Liver (tissue), 9 donors: Measurements from ENCODE around the gene SUCLA2. TPM values are rescaled to one million over a fixed set of nuclear protein-coding genes. Genes with fewer than 3 reads are reported as not detected.

ENCODE experiments used
- DNase-seq: peaks from one replicate; pipeline ENCODE4 v3.0.0-alpha.2; 2017; ENCODE audit warnings: low spot score
- H3K27ac ChIP-seq, 2 donors: one replicate each; pipeline ENCODE4 v1.7.0; 2013; ENCODE audit warnings: inconsistent platforms in 2 of 2, low read length in 2 of 2, control low read depth in 1 of 2, low read depth in 1 of 2, mild to moderate bottlenecking in 1 of 2
- H3K27me3 ChIP-seq, 4 donors: one replicate each; pipeline versions ENCODE4 v1.6.1 to v1.7.0; 2013; ENCODE audit warnings: low read length in 3 of 4, inconsistent platforms in 1 of 4, mild to moderate bottlenecking in 1 of 4, moderate library complexity in 1 of 4; ENCODE audit not compliant: control insufficient read depth in 4 of 4, insufficient read depth in 4 of 4
- H3K36me3 ChIP-seq, 4 donors: one replicate each; pipeline versions ENCODE4 v1.6.1 to v1.7.0; 2013; ENCODE audit warnings: low read length in 3 of 4, mild to moderate bottlenecking in 3 of 4, low read depth in 1 of 4, moderate library complexity in 1 of 4; ENCODE audit not compliant: control insufficient read depth in 4 of 4, insufficient read depth in 3 of 4
- H3K4me1 ChIP-seq, 4 donors: one replicate each; pipeline versions ENCODE4 v1.6.1 to v1.7.0; 2013; ENCODE audit warnings: low read length in 3 of 4, mild to moderate bottlenecking in 3 of 4, moderate library complexity in 1 of 4; ENCODE audit not compliant: control insufficient read depth in 4 of 4, insufficient read depth in 4 of 4
- H3K4me3 ChIP-seq, 3 donors: one replicate each; pipeline versions ENCODE4 v1.6.1 to v1.7.0; 2013; ENCODE audit warnings: low read length in 3 of 3, control low read depth in 1 of 3, low read depth in 1 of 3, mild to moderate bottlenecking in 1 of 3
- H3K9ac ChIP-seq, 2 donors: one replicate each; pipeline ENCODE4 v1.7.0; 2013; ENCODE audit warnings: low read length in 2 of 2, mild to moderate bottlenecking in 2 of 2, moderate library complexity in 2 of 2, control low read depth in 1 of 2, low read depth in 1 of 2
- H3K9me3 ChIP-seq, 4 donors: one replicate each; pipeline versions ENCODE4 v1.6.1 to v1.7.0; 2013; ENCODE audit warnings: low read length in 3 of 4; ENCODE audit not compliant: control insufficient read depth in 4 of 4
- EGR1 ChIP-seq, 2 donors: IDR thresholded peaks; 2 replicates each; pipeline ENCODE4 v1.6.1; 2016 to 2018; ENCODE audit warnings: antibody characterized with exemption in 2 of 2, low read depth in 2 of 2
- FOXA1 ChIP-seq: IDR thresholded peaks from 2 replicates; pipeline ENCODE4 v1.6.1; 2016; ENCODE audit warnings: antibody characterized with exemption
- FOXA2 ChIP-seq: IDR thresholded peaks from 2 replicates; pipeline ENCODE4 v1.6.1; 2016; ENCODE audit warnings: antibody characterized with exemption
- GABPA ChIP-seq, 2 donors: IDR thresholded peaks in 1 of 2; conservative IDR thresholded peaks in 1 of 2; 2 replicates each; pipeline ENCODE4 v1.6.1; 2016; ENCODE audit warnings: antibody characterized with exemption in 2 of 2, mild to moderate bottlenecking in 1 of 2, moderate library complexity in 1 of 2
- HNF4A ChIP-seq, 2 donors: conservative IDR thresholded peaks; 2 replicates each; pipeline ENCODE4 v1.6.1; 2016; ENCODE audit warnings: antibody characterized with exemption in 2 of 2, mild to moderate bottlenecking in 2 of 2
- HNF4G ChIP-seq: IDR thresholded peaks from 2 replicates; pipeline ENCODE4 v1.6.1; 2016; ENCODE audit warnings: antibody characterized with exemption
- JUND ChIP-seq, 2 donors: IDR thresholded peaks; 2 replicates each; pipeline ENCODE4 v1.6.1; 2016; ENCODE audit warnings: antibody characterized with exemption in 2 of 2
- NR2F2 ChIP-seq: IDR thresholded peaks from 2 replicates; pipeline ENCODE4 v1.6.1; 2016; ENCODE audit warnings: antibody characterized with exemption
- RAD21 ChIP-seq, 2 donors: IDR thresholded peaks; 2 replicates each; pipeline ENCODE4 v1.6.1; 2016; ENCODE audit warnings: antibody characterized with exemption in 2 of 2, mild to moderate bottlenecking in 2 of 2
- RXRA ChIP-seq, 2 donors: IDR thresholded peaks; 2 replicates each; pipeline ENCODE4 v1.6.1; 2017 to 2018; ENCODE audit warnings: antibody characterized with exemption in 2 of 2, mild to moderate bottlenecking in 1 of 2
- SP1 ChIP-seq: IDR thresholded peaks from 2 replicates; pipeline ENCODE4 v1.6.1; 2018; ENCODE audit warnings: antibody characterized with exemption, mild to moderate bottlenecking
- TAF1 ChIP-seq: conservative IDR thresholded peaks from 2 replicates; pipeline ENCODE4 v1.6.1; 2016; ENCODE audit warnings: antibody characterized with exemption, mild to moderate bottlenecking
- YY1 ChIP-seq: IDR thresholded peaks from 2 replicates; pipeline ENCODE4 v1.6.1; 2016; ENCODE audit warnings: antibody characterized with exemption, mild to moderate bottlenecking
- WGBS: extraction: QIAGEN DNeasy Blood & Tissue Kit; methylation state at CpG from one replicate; pipeline ENCODE4 v1.1.7; 2013; 5-methylcytosine and 5-hydroxymethylcytosine counted together
- polyA plus RNA-seq, 2 donors: library from polyadenylated mRNA; stranded (reverse) in 1 of 2; unstranded in 1 of 2; fragments of 200-250 nt in 1 of 2; fragments of >200 nt in 1 of 2; fragmentation: Nextera tagmentation in 1 of 2; extraction: Ambion mirVana in 1 of 2; gene quantifications; one replicate each; pipeline versions ENCODE4 v1.2.1 to v1.2.3, GENCODE V29; 2013 to 2015
- total RNA-seq, 2 donors: library from RNA; depleted of rRNA; stranded (reverse); fragments of >200 nt; gene quantifications; one replicate each; pipeline ENCODE4 v1.2.3, GENCODE V29; 2014
- TF ChIP-seq, protein P1 (sequence below): fragments of 150-350 bp; IDR thresholded peaks from 2 replicates; pipeline ENCODE4 v1.5.1; 2017; ENCODE audit warnings: improper control_type of control experiment, low read depth, low read length; ENCODE audit not compliant: missing input control
- TF ChIP-seq, protein P2 (sequence below): IDR thresholded peaks from 2 replicates; pipeline ENCODE4 v1.6.1; 2016; ENCODE audit warnings: antibody characterized with exemption
- TF ChIP-seq, protein P3 (sequence below): IDR thresholded peaks from 2 replicates; pipeline ENCODE4 v1.6.1; 2016; ENCODE audit warnings: antibody characterized with exemption
- TF ChIP-seq, protein P4 (sequence below): IDR thresholded peaks from 2 replicates; pipeline ENCODE4 v1.6.1; 2016; ENCODE audit warnings: antibody characterized with exemption, mild to moderate bottlenecking
- TF ChIP-seq, protein P5 (sequence below): IDR thresholded peaks from 2 replicates; pipeline ENCODE4 v1.6.1; 2016; ENCODE audit warnings: antibody characterized with exemption
- donor health status: healthy.
- donor health status: healthy.
- donor health status: healthy.
- donor health status: healthy.
- donor health status: healthy.

SUCLA2 gene
- total and polyA plus RNA-seq, 4 donors, result 22.0 to 27.1 (median 26.0) TPM

DNA sequence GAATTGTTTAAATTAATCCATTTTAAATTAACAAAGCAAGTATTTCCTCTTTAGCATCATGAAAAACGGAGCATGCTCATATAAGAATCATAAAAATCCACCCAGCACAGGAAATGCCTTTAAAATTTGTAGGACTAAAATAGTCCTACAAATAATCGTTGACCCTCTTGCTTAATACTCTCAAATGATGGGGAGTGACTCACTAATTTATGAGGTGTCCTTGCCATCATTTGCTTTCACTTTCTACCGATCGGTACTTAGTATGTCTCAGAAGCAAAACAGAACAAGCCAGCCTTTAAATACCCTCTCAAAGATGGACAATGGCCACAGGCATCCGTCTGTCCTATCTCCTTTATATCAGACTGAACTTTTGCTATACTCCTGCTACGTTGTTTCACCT lies 97.2 kb downstream of the SUCLA2 start:
- no peak for DNase-seq
- Histone ChIP-seq H3K27ac (peak overlapping the region in 1 of 2 donors; percentile 46), H3K9ac (no peak overlapping the region), H3K36me3 (no peaks in the 10 kb centered on the region), H3K27me3 (no peaks in the 10 kb centered on the region), H3K4me1 (no peaks in the 10 kb centered on the region), H3K4me3 (no peak overlapping the region), H3K9me3 (no peaks in the 10 kb centered on the region)
- 77% methylated on average over 6 of the region's 6 CpGs for WGBS
- TF ChIP-seq RXRA (IDR thresholded peaks at IDR 0.05) (no peak), GABPA (IDR thresholded peaks at IDR 0.05 in 1 of 2, conservative IDR thresholded peaks at IDR 0.05 in 1 of 2) (no peak)
- TF ChIP-seq, protein P1, sequence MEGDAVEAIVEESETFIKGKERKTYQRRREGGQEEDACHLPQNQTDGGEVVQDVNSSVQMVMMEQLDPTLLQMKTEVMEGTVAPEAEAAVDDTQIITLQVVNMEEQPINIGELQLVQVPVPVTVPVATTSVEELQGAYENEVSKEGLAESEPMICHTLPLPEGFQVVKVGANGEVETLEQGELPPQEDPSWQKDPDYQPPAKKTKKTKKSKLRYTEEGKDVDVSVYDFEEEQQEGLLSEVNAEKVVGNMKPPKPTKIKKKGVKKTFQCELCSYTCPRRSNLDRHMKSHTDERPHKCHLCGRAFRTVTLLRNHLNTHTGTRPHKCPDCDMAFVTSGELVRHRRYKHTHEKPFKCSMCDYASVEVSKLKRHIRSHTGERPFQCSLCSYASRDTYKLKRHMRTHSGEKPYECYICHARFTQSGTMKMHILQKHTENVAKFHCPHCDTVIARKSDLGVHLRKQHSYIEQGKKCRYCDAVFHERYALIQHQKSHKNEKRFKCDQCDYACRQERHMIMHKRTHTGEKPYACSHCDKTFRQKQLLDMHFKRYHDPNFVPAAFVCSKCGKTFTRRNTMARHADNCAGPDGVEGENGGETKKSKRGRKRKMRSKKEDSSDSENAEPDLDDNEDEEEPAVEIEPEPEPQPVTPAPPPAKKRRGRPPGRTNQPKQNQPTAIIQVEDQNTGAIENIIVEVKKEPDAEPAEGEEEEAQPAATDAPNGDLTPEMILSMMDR, result no peak
- TF ChIP-seq, protein P2, sequence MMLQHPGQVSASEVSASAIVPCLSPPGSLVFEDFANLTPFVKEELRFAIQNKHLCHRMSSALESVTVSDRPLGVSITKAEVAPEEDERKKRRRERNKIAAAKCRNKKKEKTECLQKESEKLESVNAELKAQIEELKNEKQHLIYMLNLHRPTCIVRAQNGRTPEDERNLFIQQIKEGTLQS, result no peak

DNA sequence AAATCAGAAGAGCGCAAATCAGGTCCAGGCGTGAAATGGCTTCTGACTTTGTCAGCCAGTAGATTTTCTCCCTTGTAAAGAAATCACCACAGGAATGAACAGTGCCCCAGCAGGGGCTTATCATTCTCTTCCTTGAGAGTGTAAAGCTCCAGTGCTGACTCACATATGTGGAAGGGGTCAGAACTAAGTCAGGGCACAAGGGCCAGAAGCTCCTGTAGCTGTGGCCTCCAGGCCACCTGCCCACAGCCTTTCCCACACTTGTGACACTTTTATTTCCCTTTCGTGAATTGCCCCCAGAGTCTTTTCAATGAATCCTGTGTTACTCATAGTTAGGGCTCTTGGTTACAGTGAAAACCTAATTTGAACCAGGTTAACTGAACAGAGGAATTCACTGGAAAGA lies 99.6 kb downstream of the SUCLA2 start:
- H3K27ac ChIP-seq, result no peak overlapping the region
- no peaks in the 10 kb centered on the region for H3K36me3 ChIP-seq
- H3K4me3 ChIP-seq, result no peak overlapping the region
- no peaks in the 10 kb centered on the region for H3K4me1 ChIP-seq
- 92% methylated on average over 3 of the region's 3 CpGs for WGBS
- no peaks in the 10 kb centered on the region for H3K27me3 ChIP-seq
- DNase-seq, result no peak
- H3K9ac ChIP-seq, result no peak overlapping the region
- H3K9me3 ChIP-seq, result no peaks in the 10 kb centered on the region
- TF ChIP-seq, protein P3, sequence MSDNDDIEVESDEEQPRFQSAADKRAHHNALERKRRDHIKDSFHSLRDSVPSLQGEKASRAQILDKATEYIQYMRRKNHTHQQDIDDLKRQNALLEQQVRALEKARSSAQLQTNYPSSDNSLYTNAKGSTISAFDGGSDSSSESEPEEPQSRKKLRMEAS, result no peak
- TF ChIP-seq JUND (IDR thresholded peaks at IDR 0.05) (no peak), YY1 (no peak), NR2F2 (no peak), GABPA (IDR thresholded peaks at IDR 0.05 in 1 of 2, conservative IDR thresholded peaks at IDR 0.05 in 1 of 2) (no peak), HNF4G (no peak), FOXA2 (no peak), TAF1 (no peak), RXRA (IDR thresholded peaks at IDR 0.05) (no peak), EGR1 (IDR thresholded peaks at IDR 0.05; ENCODE audit: low read depth in 2 of 2) (no peak), HNF4A (conservative IDR thresholded peaks at IDR 0.05) (no peak), SP1 (no peak), FOXA1 (no peak), RAD21 (IDR thresholded peaks at IDR 0.05) (no peak)
- TF ChIP-seq, protein P4, sequence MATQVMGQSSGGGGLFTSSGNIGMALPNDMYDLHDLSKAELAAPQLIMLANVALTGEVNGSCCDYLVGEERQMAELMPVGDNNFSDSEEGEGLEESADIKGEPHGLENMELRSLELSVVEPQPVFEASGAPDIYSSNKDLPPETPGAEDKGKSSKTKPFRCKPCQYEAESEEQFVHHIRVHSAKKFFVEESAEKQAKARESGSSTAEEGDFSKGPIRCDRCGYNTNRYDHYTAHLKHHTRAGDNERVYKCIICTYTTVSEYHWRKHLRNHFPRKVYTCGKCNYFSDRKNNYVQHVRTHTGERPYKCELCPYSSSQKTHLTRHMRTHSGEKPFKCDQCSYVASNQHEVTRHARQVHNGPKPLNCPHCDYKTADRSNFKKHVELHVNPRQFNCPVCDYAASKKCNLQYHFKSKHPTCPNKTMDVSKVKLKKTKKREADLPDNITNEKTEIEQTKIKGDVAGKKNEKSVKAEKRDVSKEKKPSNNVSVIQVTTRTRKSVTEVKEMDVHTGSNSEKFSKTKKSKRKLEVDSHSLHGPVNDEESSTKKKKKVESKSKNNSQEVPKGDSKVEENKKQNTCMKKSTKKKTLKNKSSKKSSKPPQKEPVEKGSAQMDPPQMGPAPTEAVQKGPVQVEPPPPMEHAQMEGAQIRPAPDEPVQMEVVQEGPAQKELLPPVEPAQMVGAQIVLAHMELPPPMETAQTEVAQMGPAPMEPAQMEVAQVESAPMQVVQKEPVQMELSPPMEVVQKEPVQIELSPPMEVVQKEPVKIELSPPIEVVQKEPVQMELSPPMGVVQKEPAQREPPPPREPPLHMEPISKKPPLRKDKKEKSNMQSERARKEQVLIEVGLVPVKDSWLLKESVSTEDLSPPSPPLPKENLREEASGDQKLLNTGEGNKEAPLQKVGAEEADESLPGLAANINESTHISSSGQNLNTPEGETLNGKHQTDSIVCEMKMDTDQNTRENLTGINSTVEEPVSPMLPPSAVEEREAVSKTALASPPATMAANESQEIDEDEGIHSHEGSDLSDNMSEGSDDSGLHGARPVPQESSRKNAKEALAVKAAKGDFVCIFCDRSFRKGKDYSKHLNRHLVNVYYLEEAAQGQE, result no peak
- TF ChIP-seq, protein P2, result no peak
- TF ChIP-seq, protein P5, sequence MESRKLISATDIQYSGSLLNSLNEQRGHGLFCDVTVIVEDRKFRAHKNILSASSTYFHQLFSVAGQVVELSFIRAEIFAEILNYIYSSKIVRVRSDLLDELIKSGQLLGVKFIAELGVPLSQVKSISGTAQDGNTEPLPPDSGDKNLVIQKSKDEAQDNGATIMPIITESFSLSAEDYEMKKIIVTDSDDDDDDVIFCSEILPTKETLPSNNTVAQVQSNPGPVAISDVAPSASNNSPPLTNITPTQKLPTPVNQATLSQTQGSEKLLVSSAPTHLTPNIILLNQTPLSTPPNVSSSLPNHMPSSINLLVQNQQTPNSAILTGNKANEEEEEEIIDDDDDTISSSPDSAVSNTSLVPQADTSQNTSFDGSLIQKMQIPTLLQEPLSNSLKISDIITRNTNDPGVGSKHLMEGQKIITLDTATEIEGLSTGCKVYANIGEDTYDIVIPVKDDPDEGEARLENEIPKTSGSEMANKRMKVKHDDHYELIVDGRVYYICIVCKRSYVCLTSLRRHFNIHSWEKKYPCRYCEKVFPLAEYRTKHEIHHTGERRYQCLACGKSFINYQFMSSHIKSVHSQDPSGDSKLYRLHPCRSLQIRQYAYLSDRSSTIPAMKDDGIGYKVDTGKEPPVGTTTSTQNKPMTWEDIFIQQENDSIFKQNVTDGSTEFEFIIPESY, result no peak
- TF ChIP-seq, protein P1, result no peak
